HG03066 (cell line): ENCODE data around the gene BAD.

Experiments
- ATAC-seq: cut with Tn5 transposase; IDR thresholded peaks from one replicate; pipeline ENCODE4 v1.9.1; 2021; ENCODE audit warnings: low read depth; ENCODE audit not compliant: unreplicated experiment

BAD gene

GRCh38 chr11:64297699-64298358 lies 13.4 kb upstream of the BAD start:
- no peak for ATAC-seq

- no peak for ATAC-seq
These were observed 12.6 kb upstream of the BAD start for GRCh38 chr11:64296830-64297698.

- ATAC-seq, result no peak
These were observed 11.8 kb upstream of the BAD start for GRCh38 chr11:64296236-64296635.

GRCh38 chr11:64295760-64296159 lies 11.3 kb upstream of the BAD start:
- ATAC-seq, result no peak

- ATAC-seq, result no peak
These were observed 10.3 kb upstream of the BAD start for GRCh38 chr11:64294774-64295173.

- no peak for ATAC-seq
These were observed 8.2 kb upstream of the BAD start for GRCh38 chr11:64292460-64293254.

GRCh38 chr11:64291752-64292459 lies 7.4 kb upstream of the BAD start:
- ATAC-seq, result no peak

- ATAC-seq, result no peak
These were observed 6.8 kb upstream of the BAD start, which contains the start of gene KCNK4 for GRCh38 chr11:64291262-64291751. Gene KCNK4, plus strand, starts transcription at chr11:64291302. Its CDS starts 1,717 bp downstream, at chr11:64293019.

GRCh38 chr11:64290352-64291261 lies 6.1 kb upstream of the BAD start:
- ATAC-seq, result no peak

- no peak for ATAC-seq
These were observed 4.6 kb upstream of the BAD start for GRCh38 chr11:64289002-64289564.

GRCh38 chr11:64288353-64288750 lies 3.9 kb upstream of the BAD start:
- ATAC-seq, result no peak

GRCh38 chr11:64287676-64288352 lies 3.3 kb upstream of the BAD start:
- no peak for ATAC-seq

- no peak for ATAC-seq
These were observed 2.3 kb upstream of the BAD start for GRCh38 chr11:64286801-64287159.

- no peak for ATAC-seq
These were observed 1.7 kb upstream of the BAD start for GRCh38 chr11:64285885-64286800.

- ATAC-seq, result peak; percentile 45
These were observed 758 bp upstream of the BAD start, which contains the start of gene GPR137 for GRCh38 chr11:64284962-64285884. Gene GPR137, plus strand, starts transcription at chr11:64285848. Its CDS starts 677 bp downstream, at chr11:64286525.

GRCh38 chr11:64283092-64283491 lies 1.4 kb downstream of the BAD start:
- ATAC-seq, result no peak
